Measurements from ENCODE around the gene CRTC1. TPM values are rescaled to one million over a fixed set of nuclear protein-coding genes. Genes with fewer than 3 reads are reported as not detected.

The CRTC1 gene
- total and polyA plus RNA-seq, 2 experiments from 2014 or later, result 2.5 to 4.8 TPM

GRCh38 chr19:18648973-18649315, 34.5 kb upstream of the CRTC1 start:
- H3K9me3 ChIP-seq (ENCODE audit: low read depth), result no peaks in the 10 kb centered on the region
- no peak overlapping the region for H3K4me3 ChIP-seq
- H3K4me2 ChIP-seq, result peak overlapping the region; percentile 53
- TF ChIP-seq EZH2 (IDR thresholded peaks at IDR 0.05; ENCODE audit: borderline replicate concordance), result no peak
- TF ChIP-seq CTCF (IDR thresholded peaks at IDR 0.05; ENCODE audit: poor library complexity), result no peak
- TF ChIP-seq EZH2phosphoT487 (IDR thresholded peaks at IDR 0.05; ENCODE audit: low read depth, severe bottlenecking, unreplicated experiment), result no peak
- DNase-seq (ENCODE audit: low spot score), result no peak
- peaks cover 22% of the 10 kb centered on the region for H3K4me1 ChIP-seq (ENCODE audit: insufficient read depth)
- H3K36me3 ChIP-seq (replicated peaks; ENCODE audit: insufficient read depth, low read depth), result no peaks in the 10 kb centered on the region
- H3K79me2 ChIP-seq, result peaks cover 24% of the 10 kb centered on the region
- H3K9me2 ChIP-seq (replicated peaks; ENCODE audit: insufficient read depth), result no peaks in the 10 kb centered on the region
- no peaks in the 10 kb centered on the region for H3K27me3 ChIP-seq
- H4K20me1 ChIP-seq (ENCODE audit: insufficient read depth, poor library complexity, severe bottlenecking), result peaks cover 3% of the 10 kb centered on the region
- 79% methylated on average over 13 of the region's 13 CpGs for WGBS (ENCODE audit: low lambda C conversion rate, missing lambda C conversion rate)
- H3K27ac ChIP-seq, result peak overlapping the region; percentile 62
- H2AFZ ChIP-seq, result no peak overlapping the region

- no peak overlapping the region for H2AFZ ChIP-seq
- peaks cover 3% of the 10 kb centered on the region for H4K20me1 ChIP-seq (ENCODE audit: insufficient read depth, poor library complexity, severe bottlenecking)
- peak; percentile 39 for DNase-seq (ENCODE audit: low spot score)
- no peaks in the 10 kb centered on the region for H3K27me3 ChIP-seq
- H3K4me1 ChIP-seq (ENCODE audit: insufficient read depth), result peaks cover 22% of the 10 kb centered on the region
- TF ChIP-seq EZH2 (IDR thresholded peaks at IDR 0.05; ENCODE audit: borderline replicate concordance), result no peak
- TF ChIP-seq EZH2phosphoT487 (IDR thresholded peaks at IDR 0.05; ENCODE audit: low read depth, severe bottlenecking, unreplicated experiment), result no peak
- no peak for TF ChIP-seq CTCF (IDR thresholded peaks at IDR 0.05; ENCODE audit: poor library complexity)
- H3K4me3 ChIP-seq, result no peak overlapping the region
- H3K9me3 ChIP-seq (ENCODE audit: low read depth), result no peaks in the 10 kb centered on the region
- H3K4me2 ChIP-seq, result peak overlapping the region; percentile 53
- WGBS (ENCODE audit: low lambda C conversion rate, missing lambda C conversion rate), result 58% methylated on average over 24 of the region's 25 CpGs
- H3K9me2 ChIP-seq (replicated peaks; ENCODE audit: insufficient read depth), result no peaks in the 10 kb centered on the region
- no peaks in the 10 kb centered on the region for H3K36me3 ChIP-seq (replicated peaks; ENCODE audit: insufficient read depth, low read depth)
- H3K79me2 ChIP-seq, result peaks cover 19% of the 10 kb centered on the region
- peak overlapping the region; percentile 62 for H3K27ac ChIP-seq
These were observed 34.0 kb upstream of the CRTC1 start for GRCh38 chr19:18649371-18650020.

GRCh38 chr19:18650021-18650390, 33.5 kb upstream of the CRTC1 start:
- Histone ChIP-seq H3K4me3 (no peak overlapping the region), H3K4me2 (peak overlapping the region; percentile 53), H3K27me3 (no peaks in the 10 kb centered on the region), H3K36me3 (replicated peaks; ENCODE audit: insufficient read depth, low read depth) (no peaks in the 10 kb centered on the region), H3K27ac (peak overlapping the region; percentile 62), H3K4me1 (ENCODE audit: insufficient read depth) (peaks cover 22% of the 10 kb centered on the region), H4K20me1 (ENCODE audit: insufficient read depth, poor library complexity, severe bottlenecking) (peaks cover 3% of the 10 kb centered on the region), H3K9me2 (replicated peaks; ENCODE audit: insufficient read depth) (no peaks in the 10 kb centered on the region), H3K9me3 (ENCODE audit: low read depth) (no peaks in the 10 kb centered on the region), H2AFZ (no peak overlapping the region), H3K79me2 (peaks cover 14% of the 10 kb centered on the region)
- DNase-seq (ENCODE audit: low spot score), result no peak
- WGBS (ENCODE audit: low lambda C conversion rate, missing lambda C conversion rate), result 55% methylated on average over 17 of the region's 17 CpGs
- TF ChIP-seq CTCF (IDR thresholded peaks at IDR 0.05; ENCODE audit: poor library complexity) (no peak), EZH2 (IDR thresholded peaks at IDR 0.05; ENCODE audit: borderline replicate concordance) (no peak), EZH2phosphoT487 (IDR thresholded peaks at IDR 0.05; ENCODE audit: low read depth, severe bottlenecking, unreplicated experiment) (no peak)
